Ishikawa (cell line): ENCODE results near the gene LCE2B.
"Not testable (repeated sequence)": the region's sequence is repeated elsewhere in the genome, so short reads cannot be mapped to it uniquely, and the experiment has no call there.

Experiments used
- CEBPB ChIP-seq: IDR thresholded peaks from 2 replicates; pipeline ENCODE4 v1.6.1; 2012
- CREB1 ChIP-seq: IDR thresholded peaks from 2 replicates; pipeline ENCODE4 v1.6.1; 2012; ENCODE audit warnings: low read depth
- EGR1 ChIP-seq: IDR thresholded peaks from 2 replicates; pipeline ENCODE4 v1.6.1; 2012
- EP300 ChIP-seq: IDR thresholded peaks from 2 replicates; pipeline ENCODE4 v1.6.1; 2012; ENCODE audit warnings: borderline replicate concordance
- FOXM1 ChIP-seq: IDR thresholded peaks from 2 replicates; pipeline ENCODE4 v1.6.1; 2012; ENCODE audit warnings: low read depth, borderline replicate concordance
- MAX ChIP-seq: IDR thresholded peaks from 2 replicates; pipeline ENCODE4 v1.6.1; 2012
- NFIC ChIP-seq: IDR thresholded peaks from 2 replicates; pipeline ENCODE4 v1.6.1; 2012
- RAD21 ChIP-seq: IDR thresholded peaks from 2 replicates; pipeline ENCODE4 v1.6.1; 2012; ENCODE audit warnings: low read depth
- TAF1 ChIP-seq: IDR thresholded peaks from 2 replicates; pipeline ENCODE4 v1.6.1; 2012; ENCODE audit warnings: low read depth, mild to moderate bottlenecking
- TCF12 ChIP-seq: IDR thresholded peaks from 2 replicates; pipeline ENCODE4 v1.6.1; 2012; ENCODE audit warnings: low read depth
- TEAD4 ChIP-seq: IDR thresholded peaks from 2 replicates; pipeline ENCODE4 v1.6.1; 2012
- USF1 ChIP-seq: IDR thresholded peaks from 2 replicates; pipeline ENCODE4 v1.6.1; 2012
- YY1 ChIP-seq: IDR thresholded peaks from 2 replicates; pipeline ENCODE4 v1.6.1; 2012; ENCODE audit warnings: low read depth
- ZBTB7A ChIP-seq: IDR thresholded peaks from 2 replicates; pipeline ENCODE4 v1.6.1; 2012; ENCODE audit warnings: low read depth
- TF ChIP-seq, protein P1 (sequence below): IDR thresholded peaks from 2 replicates; pipeline ENCODE4 v1.6.1; 2012; ENCODE audit warnings: low read depth, mild to moderate bottlenecking

The LCE2B gene

GRCh38 chr1:152663098-152663497 lies 22.8 kb upstream of the LCE2B start, which contains the start of gene LCE2D:
TSS of gene LCE2D (plus strand) at chr1:152663380. CDS start at chr1:152664106, 726 bp downstream.
- no peak for TF ChIP-seq TEAD4
- no peak for TF ChIP-seq ZBTB7A
- TF ChIP-seq CREB1, result no peak
- TF ChIP-seq RAD21, result no peak
- TF ChIP-seq FOXM1, result no peak

GRCh38 chr1:152667648-152668047 lies 18.3 kb upstream of the LCE2B start:
- TF ChIP-seq USF1 (no peak), TCF12 (no peak), CEBPB (no peak), NFIC (no peak), CREB1 (no peak), YY1 (no peak), EP300 (no peak), EGR1 (no peak), TEAD4 (no peak), FOXM1 (no peak), TAF1 (no peak), MAX (no peak), RAD21 (no peak), ZBTB7A (no peak)
- TF ChIP-seq, protein P1, sequence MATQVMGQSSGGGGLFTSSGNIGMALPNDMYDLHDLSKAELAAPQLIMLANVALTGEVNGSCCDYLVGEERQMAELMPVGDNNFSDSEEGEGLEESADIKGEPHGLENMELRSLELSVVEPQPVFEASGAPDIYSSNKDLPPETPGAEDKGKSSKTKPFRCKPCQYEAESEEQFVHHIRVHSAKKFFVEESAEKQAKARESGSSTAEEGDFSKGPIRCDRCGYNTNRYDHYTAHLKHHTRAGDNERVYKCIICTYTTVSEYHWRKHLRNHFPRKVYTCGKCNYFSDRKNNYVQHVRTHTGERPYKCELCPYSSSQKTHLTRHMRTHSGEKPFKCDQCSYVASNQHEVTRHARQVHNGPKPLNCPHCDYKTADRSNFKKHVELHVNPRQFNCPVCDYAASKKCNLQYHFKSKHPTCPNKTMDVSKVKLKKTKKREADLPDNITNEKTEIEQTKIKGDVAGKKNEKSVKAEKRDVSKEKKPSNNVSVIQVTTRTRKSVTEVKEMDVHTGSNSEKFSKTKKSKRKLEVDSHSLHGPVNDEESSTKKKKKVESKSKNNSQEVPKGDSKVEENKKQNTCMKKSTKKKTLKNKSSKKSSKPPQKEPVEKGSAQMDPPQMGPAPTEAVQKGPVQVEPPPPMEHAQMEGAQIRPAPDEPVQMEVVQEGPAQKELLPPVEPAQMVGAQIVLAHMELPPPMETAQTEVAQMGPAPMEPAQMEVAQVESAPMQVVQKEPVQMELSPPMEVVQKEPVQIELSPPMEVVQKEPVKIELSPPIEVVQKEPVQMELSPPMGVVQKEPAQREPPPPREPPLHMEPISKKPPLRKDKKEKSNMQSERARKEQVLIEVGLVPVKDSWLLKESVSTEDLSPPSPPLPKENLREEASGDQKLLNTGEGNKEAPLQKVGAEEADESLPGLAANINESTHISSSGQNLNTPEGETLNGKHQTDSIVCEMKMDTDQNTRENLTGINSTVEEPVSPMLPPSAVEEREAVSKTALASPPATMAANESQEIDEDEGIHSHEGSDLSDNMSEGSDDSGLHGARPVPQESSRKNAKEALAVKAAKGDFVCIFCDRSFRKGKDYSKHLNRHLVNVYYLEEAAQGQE, result no peak

DNA sequence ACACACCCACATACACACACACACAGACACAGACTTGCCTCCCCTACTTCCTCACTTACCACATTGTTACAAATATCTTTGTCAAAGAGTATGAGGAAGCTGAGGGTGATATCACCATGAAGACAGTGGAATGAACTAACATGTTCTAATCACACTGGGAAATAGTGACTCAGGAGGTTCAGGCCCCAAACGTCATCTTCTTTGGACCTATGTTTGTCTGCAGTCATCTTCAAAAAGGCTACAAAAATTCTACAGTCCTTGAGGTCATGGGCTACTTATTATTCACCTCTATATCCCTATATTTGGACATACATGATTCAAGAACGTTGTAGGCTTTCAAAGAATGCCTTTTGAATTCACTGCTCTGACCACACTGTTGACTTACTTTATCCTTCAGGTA lies 12.9 kb upstream of the LCE2B start:
- TF ChIP-seq TCF12 (no peak), ZBTB7A (no peak), MAX (no peak), RAD21 (no peak), FOXM1 (no peak), YY1 (no peak), EGR1 (no peak), CEBPB (no peak), USF1 (no peak), CREB1 (no peak)

DNA sequence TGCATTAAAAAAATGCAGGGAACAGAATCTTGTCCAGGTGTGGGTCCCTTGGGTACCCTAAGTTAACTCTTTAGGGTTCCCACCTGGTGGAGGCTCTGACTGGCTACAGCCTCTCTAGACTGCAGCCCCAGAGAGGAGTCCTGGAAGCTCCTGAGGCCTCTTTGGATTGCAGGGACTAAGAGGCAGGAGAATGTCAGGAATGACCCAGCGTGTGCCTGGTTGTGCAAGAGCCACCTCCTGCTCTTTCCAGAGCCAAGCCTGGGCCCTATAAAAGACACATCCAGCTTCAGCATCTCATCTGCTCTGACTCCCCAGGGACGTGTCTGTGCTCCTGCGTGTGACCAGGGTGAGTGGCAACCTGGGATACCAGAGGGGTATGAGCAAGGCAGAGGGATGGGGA lies 10.9 kb upstream of the LCE2B start, which contains the start of gene LCE2C:
Gene LCE2C (plus strand): TSS at position 297 of the 400 bp plus-strand sequence. CDS start 737 bp downstream, outside the sequence.
- TF ChIP-seq NFIC, MAX: not testable (repeated sequence)
- TF ChIP-seq, protein P1, result not testable (repeated sequence)

- TF ChIP-seq NFIC (no peak), TAF1 (no peak), ZBTB7A (no peak), FOXM1 (no peak), USF1 (no peak), YY1 (no peak), TEAD4 (no peak)
- TF ChIP-seq, protein P1, result no peak
Observed at GRCh38 chr1:152679459-152679858, 6.5 kb upstream of the LCE2B start.
